Measurements from ENCODE around the gene HIBCH.
"Not testable (repeated sequence)": the region's sequence is repeated elsewhere in the genome, so short reads cannot be mapped to it uniquely, and the experiment has no call there.

The HIBCH gene

DNA sequence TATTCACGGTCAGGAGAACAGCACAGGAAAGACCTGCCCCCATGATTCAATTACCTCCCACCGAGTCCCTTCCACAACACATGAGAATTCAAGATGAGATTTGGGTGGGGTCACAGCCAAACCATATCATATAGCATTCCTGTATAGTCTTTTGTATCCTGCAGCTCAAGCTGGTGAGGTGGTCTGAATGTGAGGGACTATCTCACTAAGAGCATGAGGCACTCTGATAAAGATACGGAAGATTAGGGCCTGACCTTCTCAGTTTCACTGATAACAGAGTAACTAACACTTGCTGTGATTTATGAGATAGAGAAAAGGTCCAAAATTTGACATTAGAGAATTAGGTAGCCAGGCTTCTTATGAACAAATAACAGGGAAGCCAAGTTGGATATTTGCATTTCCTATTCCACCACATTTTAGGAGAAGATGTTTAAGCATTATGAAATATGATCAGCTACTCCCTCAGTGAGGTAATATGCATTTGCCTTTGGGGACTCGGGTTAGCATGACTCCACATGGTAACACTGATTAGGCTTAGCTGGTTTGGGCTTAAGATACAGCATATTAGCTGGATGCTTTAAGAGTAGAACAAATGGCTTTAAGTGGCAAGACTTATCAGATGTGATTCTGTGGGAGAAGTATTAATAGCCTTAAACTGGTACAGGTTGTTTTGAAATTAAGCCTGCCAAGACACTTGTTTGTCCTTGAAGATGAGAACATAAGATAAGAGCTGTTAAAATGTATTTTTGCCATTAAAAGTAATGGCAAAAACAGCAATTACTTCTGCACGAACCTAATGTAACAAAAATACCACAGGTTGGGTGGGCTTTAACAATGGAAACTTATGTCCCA, 150.2 kb downstream of the HIBCH start:
- DNase-seq (ENCODE audit: low read depth, low spot score), result no peak
- H3K27ac ChIP-seq, result no peak overlapping the region

DNA sequence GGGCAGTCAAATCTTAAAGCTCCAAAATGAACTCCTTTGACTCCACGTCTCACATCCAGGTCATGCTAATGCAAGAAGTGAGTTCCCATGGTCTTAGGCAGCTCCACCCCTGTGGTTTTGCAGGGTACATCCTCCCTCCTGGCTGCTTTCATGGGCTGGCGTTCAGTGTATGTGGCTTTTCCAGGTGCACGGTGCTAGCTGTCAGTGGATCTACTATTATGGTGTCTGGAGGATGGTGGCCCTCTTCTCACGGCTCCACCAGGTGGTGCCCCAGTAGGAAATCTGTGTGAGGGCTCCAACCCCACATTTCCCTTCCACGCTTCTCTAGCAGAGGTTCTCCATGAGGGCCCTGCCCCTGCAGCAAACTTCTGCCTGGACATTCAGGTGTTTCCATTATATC, 151.9 kb downstream of the HIBCH start:
- no peak for DNase-seq (ENCODE audit: low read depth, low spot score)
- H3K27ac ChIP-seq, result no peak overlapping the region

DNA sequence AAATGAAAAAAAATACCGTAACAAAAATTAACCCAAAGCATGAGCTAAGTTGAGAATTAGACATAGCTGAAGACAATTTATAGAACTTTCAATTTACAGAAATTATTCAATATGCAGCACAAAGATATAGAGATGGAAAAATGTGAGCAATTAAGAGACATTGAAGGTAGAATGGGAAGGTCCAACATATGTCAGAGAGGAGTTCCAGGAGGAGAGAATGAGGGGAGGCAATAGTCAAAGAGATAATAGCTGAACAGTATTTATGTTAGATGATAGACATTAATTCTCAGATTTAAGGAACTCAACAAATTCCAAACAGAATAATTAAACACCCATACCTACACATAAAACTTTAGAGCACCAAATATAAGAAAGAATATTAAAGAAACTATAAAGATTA, 154.1 kb downstream of the HIBCH start:
- no peak for DNase-seq (ENCODE audit: low read depth, low spot score)
- no peak overlapping the region for H3K27ac ChIP-seq

DNA sequence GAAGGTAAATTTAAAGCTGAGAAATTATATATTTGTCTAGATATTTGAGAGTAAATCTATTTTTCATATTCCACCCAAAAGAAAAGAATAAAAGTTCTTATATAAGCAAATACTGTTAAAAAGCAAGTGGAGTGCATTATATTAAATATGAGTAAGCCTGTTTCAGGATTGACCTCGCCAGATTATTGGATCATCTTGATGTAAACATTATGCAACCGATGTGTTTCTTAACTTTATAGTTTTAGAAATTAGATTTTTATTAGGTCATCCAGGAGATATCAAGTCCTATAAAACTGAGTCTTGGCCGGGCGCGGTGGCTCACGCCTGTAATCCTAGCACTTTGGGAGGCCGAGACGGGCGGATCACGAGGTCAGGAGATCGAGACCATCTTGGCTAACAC, 156.8 kb downstream of the HIBCH start:
- DNase-seq (ENCODE audit: low read depth, low spot score), result no peak
- H3K27ac ChIP-seq, result no peak overlapping the region

DNA sequence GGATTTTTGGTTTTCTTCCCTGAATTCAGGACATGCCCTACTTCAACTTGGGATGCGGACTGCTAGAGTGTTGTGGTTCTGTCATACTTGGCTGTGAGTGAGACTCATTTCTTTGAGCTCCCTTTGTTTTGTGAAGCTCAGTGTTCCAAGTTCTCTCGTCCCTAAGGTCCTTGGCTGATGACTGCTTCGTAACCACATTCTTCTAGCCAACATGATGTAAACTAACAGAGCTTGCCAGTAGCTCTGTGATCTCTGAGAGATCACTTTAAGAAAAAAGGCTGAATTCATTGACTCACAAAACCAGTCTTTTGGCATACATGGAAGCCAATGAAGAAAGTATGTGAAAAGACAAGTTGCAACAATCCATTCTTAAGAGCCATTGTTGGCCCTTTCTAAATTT, 160.2 kb downstream of the HIBCH start:
- DNase-seq (ENCODE audit: low read depth, low spot score), result no peak
- peak overlapping the region; percentile 35 for H3K27ac ChIP-seq

DNA sequence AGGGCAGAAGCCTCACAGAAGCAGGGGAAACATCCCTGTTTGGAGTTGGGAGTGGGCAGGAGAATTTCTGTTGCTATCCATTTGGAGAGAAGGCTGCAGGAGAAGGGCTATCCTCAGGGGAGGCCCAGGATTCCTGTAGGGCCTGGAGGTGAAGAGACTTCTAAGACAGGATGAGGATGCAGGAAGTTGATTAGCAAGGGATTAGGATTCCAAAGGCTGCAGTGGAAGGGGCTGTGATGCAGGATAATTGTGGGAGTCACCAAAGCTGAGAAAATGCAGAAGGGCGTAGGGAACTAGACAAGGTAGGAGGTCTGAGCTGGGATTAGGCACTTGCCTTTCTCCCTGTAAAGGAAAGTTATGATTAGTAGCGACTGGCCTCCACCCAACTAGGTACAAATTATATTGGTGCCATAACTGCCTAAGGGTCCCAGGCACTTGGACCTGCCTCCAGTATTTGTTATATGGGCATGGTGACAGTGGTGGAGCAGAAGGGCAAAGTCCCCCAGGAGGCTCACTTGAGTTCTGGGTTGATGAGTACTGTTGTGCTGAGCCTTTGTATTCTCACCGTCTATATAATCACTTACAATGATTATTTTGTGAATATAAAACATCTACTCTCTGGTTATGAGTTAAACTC, 160.7 kb downstream of the HIBCH start:
- DNase-seq (ENCODE audit: low read depth, low spot score), result no peak

DNA sequence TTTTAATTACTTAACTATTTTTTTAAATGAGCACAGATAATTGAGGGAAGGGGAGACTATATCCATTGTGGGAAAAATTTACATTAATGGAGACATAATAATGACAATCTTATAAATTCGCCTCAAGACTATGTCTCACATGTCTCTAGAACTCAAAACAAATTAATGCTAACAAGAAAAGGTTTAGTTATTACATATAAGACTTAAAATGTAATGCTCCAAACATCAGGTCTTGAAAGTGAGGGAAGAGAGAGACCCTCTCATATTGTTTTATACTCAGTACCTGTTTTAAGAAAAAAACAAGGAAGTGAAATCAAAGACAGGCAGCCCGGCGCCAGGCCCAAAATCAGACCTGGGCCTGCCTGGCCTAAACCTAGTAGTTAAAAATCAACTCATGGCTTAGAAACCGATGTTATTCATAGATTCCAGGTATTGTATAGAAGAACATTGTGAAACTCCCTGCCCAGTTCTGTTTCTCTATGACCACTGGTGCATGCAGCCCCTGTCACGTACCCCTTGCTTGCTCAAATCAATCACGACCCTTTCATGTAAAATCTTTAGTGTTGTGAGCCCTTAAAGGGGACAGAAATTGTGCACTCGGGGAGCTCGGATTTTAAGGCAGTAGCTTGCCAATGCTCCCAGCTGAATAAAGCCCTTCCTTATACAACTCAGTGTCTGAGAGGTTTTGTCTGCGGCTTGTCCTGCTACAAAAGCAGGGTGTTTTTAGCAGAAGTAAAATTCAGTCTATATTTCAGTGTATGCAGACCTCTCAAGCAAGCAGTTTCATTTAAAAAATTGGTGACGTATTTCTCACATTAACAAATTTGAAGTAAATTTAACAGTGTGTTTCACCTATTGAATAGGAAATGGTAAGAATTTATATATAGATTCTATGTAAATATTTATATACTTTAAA, 161.8 kb downstream of the HIBCH start:
- H3K27ac ChIP-seq; DNase-seq (ENCODE audit: low read depth, low spot score): not testable (repeated sequence)

More for the DNA sequence above, 160.7 kb downstream of the HIBCH start:
- H3K27ac ChIP-seq, result peak overlapping the region; percentile 35

DNA sequence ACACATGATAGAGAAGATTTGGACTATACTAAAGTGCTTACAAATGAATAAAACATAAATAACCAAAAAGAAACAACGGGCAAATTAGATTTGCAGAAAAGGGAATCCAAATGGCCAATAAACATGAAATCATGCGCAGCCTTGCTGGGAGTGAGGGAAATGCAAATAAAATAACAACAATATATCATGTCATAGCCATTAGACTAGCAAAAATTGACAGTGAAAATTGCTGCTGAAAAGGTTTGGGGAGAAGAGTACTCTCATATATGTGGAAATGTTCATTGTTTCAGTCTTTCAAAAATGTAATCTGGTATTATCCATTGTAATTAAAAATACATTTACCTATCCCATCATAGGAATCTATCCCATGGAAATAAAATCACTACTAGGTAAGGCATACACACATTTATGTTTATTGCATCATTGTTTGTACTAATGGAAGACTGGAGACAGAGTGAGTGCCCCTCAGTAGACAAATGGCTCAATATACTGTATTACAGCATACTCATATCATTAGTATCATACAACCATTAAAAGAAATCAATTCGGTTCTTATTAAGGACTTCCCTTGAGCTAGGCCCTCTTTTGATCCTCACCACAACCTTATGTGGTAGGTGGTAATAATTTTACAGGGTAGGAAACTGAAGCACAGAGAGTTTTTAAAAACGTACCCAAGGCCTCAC, 163.0 kb downstream of the HIBCH start:
- no peak for DNase-seq (ENCODE audit: low read depth, low spot score)
- H3K27ac ChIP-seq, result no peak overlapping the region
